ENCODE measurements around the gene TMEM150A.

GRCh38 chr2:85585781-85586105 lies 16.8 kb downstream of the TMEM150A start:
- TF ChIP-seq GATA2 (IDR thresholded peaks at IDR 0.05; ENCODE audit: low read depth, low read length) (no peak), GATA3 (IDR thresholded peaks at IDR 0.05; ENCODE audit: low read depth, low read length) (no peak)
